ENCODE measurements around the gene DHX15. TPM values are rescaled to one million over a fixed set of nuclear protein-coding genes. Genes with fewer than 3 reads are reported as not detected.

Gene DHX15
- total and polyA plus RNA-seq, 8 donors, result 32.8 to 74.6 (median 46.0) TPM

GRCh38 chr4:24537025-24537424 is 47.3 kb downstream of the DHX15 start:
- DNase-seq, result no peak
- no peaks in the 10 kb centered on the region for H3K27me3 ChIP-seq
- no peaks in the 10 kb centered on the region for H3K4me1 ChIP-seq
- H3K9me3 ChIP-seq, result no peaks in the 10 kb centered on the region
- peaks cover 0 to 18% (median 4%) of the 10 kb centered on the region in 3 donors for H3K36me3 ChIP-seq
- WGBS, 2 donors, result 85 to 86% methylated on average over 7 of the region's 7 CpGs
- H3K4me3 ChIP-seq, result no peak overlapping the region
- peak in 2 of 4 donors; percentile 31 to 54 for ATAC-seq
- intact Hi-C loops (cut with DNase I), result no loop called here
- no peak for FAIRE-seq
- H3K27ac ChIP-seq, result no peak overlapping the region
- no peak for TF ChIP-seq CTCF (IDR thresholded peaks at IDR 0.05)

- Histone ChIP-seq H3K4me1 (no peaks in the 10 kb centered on the region), H3K36me3 (peaks cover 0 to 20% (median 0%) of the 10 kb centered on the region in 3 donors), H3K4me3 (no peak overlapping the region), H3K9me3 (no peaks in the 10 kb centered on the region), H3K27ac (no peak overlapping the region), H3K27me3 (no peaks in the 10 kb centered on the region)
- no peak for TF ChIP-seq CTCF (IDR thresholded peaks at IDR 0.05)
- FAIRE-seq (no peak), ATAC-seq (no peak), DNase-seq (no peak)
- WGBS, 2 donors, result 93 to 98% methylated on average over 3 of the region's 3 CpGs
- intact Hi-C loops (cut with DNase I), result no loop called here
These were observed 49.0 kb downstream of the DHX15 start for GRCh38 chr4:24535399-24535798.

GRCh38 chr4:24533364-24533763 is 51.0 kb downstream of the DHX15 start:
- H3K9me3 ChIP-seq, result no peaks in the 10 kb centered on the region
- no peaks in the 10 kb centered on the region for H3K27me3 ChIP-seq
- ATAC-seq, result no peak
- FAIRE-seq, result no peak
- DNase-seq, result no peak
- H3K4me1 ChIP-seq, result no peaks in the 10 kb centered on the region
- peaks cover 0 to 13% (median 10%) of the 10 kb centered on the region in 3 donors for H3K36me3 ChIP-seq
- no peak overlapping the region for H3K4me3 ChIP-seq
- intact Hi-C loops (cut with DNase I), result no loop called here
- 95 to 98% methylated on average over 4 of the region's 4 CpGs for WGBS, 2 donors
- no peak overlapping the region for H3K27ac ChIP-seq
- no peak for TF ChIP-seq CTCF (IDR thresholded peaks at IDR 0.05)

GRCh38 chr4:24529555-24529954 is 54.8 kb downstream of the DHX15 start:
- 73 to 83% methylated on average over 2 of the region's 2 CpGs for whole genome bisulfite sequencing, 2 donors
- no peak for TF ChIP-seq CTCF (IDR thresholded peaks at IDR 0.05)
- Histone ChIP-seq H3K36me3 (peaks cover 0 to 28% (median 13%) of the 10 kb centered on the region in 3 donors), H3K4me1 (no peaks in the 10 kb centered on the region), H3K9me3 (no peaks in the 10 kb centered on the region), H3K27me3 (no peaks in the 10 kb centered on the region), H3K4me3 (no peak overlapping the region), H3K27ac (no peak overlapping the region)
- FAIRE-seq (no peak), ATAC-seq (no peak), DNase-seq (no peak)
- intact Hi-C loops (cut with DNase I), result no loop called here

- intact Hi-C loops (cut with DNase I), result no loop called here
- no peak for FAIRE-seq
- no peak overlapping the region for H3K4me3 ChIP-seq
- H3K36me3 ChIP-seq, result peaks cover 0 to 24% (median 13%) of the 10 kb centered on the region in 3 donors
- 71 to 74% methylated on average over 3 of the region's 3 CpGs for WGBS, 2 donors
- DNase-seq, result no peak
- H3K27me3 ChIP-seq, result no peaks in the 10 kb centered on the region
- no peaks in the 10 kb centered on the region for H3K4me1 ChIP-seq
- no peak for TF ChIP-seq CTCF (IDR thresholded peaks at IDR 0.05)
- no peak overlapping the region for H3K27ac ChIP-seq
- no peak for ATAC-seq
- no peaks in the 10 kb centered on the region for H3K9me3 ChIP-seq
These were observed 57.0 kb downstream of the DHX15 start for GRCh38 chr4:24527371-24527770.

Data from pancreas (tissue), 10 donors.